GM13977 (cell line): ENCODE measurements around the gene FAM168B.

Source experiments
- DNase-seq: peaks from one replicate; pipeline ENCODE4 v3.0.0; 2012; ENCODE audit warnings: low spot score
- in situ Hi-C: fragments of 300-500 bp; cut with MboI; formaldehyde crosslinking; loops from one replicate; pipeline ENCODE4 v1.12.0; 2022; ENCODE audit warnings: low sequenced_read_pairs, low pct_unique_long_range_greater_than_20kb, mixed read lengths, inconsistent platforms; ENCODE audit not compliant: unreplicated experiment
- TF ChIP-seq, protein P1 (sequence below): IDR thresholded peaks from 2 replicates; pipeline ENCODE4 v1.5.1; 2012; ENCODE audit warnings: mild to moderate bottlenecking, control low read depth; ENCODE audit not compliant: insufficient read depth; ENCODE audit errors: extremely low read depth, missing control alignments

FAM168B gene

GRCh38 chr2:131039908-131040660 lies 53.2 kb downstream of the FAM168B start:
- TF ChIP-seq, protein P1, sequence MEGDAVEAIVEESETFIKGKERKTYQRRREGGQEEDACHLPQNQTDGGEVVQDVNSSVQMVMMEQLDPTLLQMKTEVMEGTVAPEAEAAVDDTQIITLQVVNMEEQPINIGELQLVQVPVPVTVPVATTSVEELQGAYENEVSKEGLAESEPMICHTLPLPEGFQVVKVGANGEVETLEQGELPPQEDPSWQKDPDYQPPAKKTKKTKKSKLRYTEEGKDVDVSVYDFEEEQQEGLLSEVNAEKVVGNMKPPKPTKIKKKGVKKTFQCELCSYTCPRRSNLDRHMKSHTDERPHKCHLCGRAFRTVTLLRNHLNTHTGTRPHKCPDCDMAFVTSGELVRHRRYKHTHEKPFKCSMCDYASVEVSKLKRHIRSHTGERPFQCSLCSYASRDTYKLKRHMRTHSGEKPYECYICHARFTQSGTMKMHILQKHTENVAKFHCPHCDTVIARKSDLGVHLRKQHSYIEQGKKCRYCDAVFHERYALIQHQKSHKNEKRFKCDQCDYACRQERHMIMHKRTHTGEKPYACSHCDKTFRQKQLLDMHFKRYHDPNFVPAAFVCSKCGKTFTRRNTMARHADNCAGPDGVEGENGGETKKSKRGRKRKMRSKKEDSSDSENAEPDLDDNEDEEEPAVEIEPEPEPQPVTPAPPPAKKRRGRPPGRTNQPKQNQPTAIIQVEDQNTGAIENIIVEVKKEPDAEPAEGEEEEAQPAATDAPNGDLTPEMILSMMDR = no peak
- in situ Hi-C loops = no loop called here
- peak; percentile 67 for DNase-seq

DNA sequence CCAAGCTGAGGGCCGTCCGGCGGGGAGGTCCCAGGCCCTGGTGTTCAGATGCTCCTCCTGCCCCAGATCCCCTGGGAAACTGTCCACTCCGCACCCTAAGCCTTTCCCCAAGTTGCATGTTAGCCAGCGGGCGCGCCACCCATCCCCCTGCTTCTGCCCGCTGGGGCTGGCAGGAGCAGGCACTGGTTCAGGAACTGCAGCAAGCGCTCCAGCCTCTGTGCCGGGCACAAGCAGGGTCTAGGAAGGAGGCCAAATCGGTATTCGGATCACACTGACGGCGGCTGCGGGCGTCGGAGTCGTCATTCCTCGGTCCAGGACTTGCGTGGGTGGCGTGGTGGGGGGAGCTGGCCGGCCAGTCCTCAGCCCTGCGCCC lies 53.7 kb downstream of the FAM168B start:
- in situ Hi-C loops = no loop called here
- DNase-seq = no peak

DNA sequence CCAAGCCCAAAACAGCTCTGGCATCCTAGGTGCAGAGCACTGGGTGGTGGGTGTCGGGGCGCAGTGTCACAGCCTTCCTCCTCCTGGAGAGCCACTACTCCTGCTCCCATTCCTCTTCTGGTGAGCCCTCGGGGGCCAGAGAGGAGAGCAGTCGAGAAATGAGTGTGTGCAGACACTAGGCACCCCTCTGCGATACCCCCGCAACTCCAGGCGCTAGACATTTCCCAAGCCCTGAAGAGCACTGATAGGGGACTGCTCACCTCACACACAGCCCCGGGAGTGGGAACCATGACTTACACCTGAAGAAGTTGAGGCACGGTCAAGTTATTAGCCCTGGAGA lies 54.2 kb downstream of the FAM168B start:
- no peak for DNase-seq
- in situ Hi-C loops = no loop called here

More for the DNA sequence above, 53.7 kb downstream of the FAM168B start:
- TF ChIP-seq, protein P1 = no peak

GRCh38 chr2:131038258-131039100 lies 54.8 kb downstream of the FAM168B start:
- TF ChIP-seq, protein P1 = no peak
- DNase-seq = no peak
- in situ Hi-C loops = no loop called here

More for the DNA sequence above, 54.2 kb downstream of the FAM168B start:
- TF ChIP-seq, protein P1 = no peak

DNA sequence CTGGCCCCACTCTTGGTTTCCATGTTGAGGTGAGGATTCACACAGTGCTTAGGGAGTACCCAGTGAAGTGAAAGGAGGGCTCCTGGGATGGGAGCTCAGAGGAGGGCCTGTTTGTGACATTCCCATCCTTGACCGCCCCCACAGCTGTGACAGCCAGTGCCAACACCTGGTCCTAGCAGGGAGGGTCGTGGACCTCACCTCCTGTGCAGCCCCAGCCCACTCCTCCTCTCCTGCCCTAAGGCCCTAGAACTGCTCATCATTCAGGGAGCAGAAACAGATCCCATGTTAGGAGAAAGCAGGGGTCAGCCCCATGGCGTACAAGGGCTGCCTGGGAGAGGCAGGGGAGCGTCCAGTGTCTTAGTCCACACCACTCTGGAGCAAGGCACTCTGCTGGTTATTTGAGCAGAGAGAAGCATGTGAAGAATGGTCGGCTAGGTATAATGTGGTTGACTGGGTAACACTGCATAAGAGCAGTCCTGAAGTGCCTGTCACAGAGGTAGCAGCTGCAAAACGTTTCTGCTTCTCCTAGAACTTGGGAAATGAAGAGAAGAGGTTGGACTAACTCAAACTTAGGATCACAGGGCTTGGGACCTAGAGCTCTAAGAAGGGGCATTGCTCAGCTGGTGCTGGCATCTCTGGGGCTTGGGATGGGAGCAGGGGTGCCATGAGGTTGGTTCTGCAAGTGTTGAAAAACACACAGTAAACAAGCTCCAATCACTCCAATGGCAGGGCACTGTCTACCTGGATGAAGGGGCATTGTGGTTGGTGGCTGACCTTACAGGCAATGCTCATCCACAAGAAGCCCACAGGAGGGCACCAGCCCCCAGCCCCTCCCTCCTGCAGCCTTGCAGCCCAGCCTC lies 55.6 kb downstream of the FAM168B start:
- in situ Hi-C loops = no loop called here
- TF ChIP-seq, protein P1 = no peak
- no peak for DNase-seq
